H1 (cell line): Measurements from ENCODE around the gene NCOA6. TPM values are rescaled to one million over a fixed set of nuclear protein-coding genes. Genes with fewer than 3 reads are reported as not detected.

Source experiments
- CHD2 ChIP-seq: IDR thresholded peaks from 2 replicates; pipeline ENCODE4 v1.6.1; 2012; ENCODE audit warnings: low read length, improper control_type of control experiment
- polyA plus RNA-seq, 7 experiments: library from polyadenylated mRNA; depleted of rRNA in 3 of 7; stranded (reverse) in 5 of 7; unstranded in 2 of 7; fragments of >200 nt in 5 of 7; fragments of 200-250 nt in 2 of 7; gene quantifications; 1 replicate in 5 of 7; 2 replicates in 1 of 7; 4 replicates in 1 of 7; pipeline versions ENCODE4 v1.2.1 to v1.2.3, GENCODE V29; 2011 to 2013; ENCODE audit warnings: missing spikeins in 2 of 7, mixed read lengths in 2 of 7
- total RNA-seq: library from RNA; stranded (reverse); fragmentation: NEBNext Ultra II Directional; extraction: Animal tissue kit (Norgen Biotek cat#: 25700); gene quantifications from 2 replicates; pipeline ENCODE4 v1.2.1, GENCODE V29; 2021
- TF ChIP-seq, protein P1 (sequence below): IDR thresholded peaks from 2 replicates; pipeline ENCODE4 v1.6.1; 2012; ENCODE audit warnings: inconsistent platforms
- TF ChIP-seq, protein P2 (sequence below): IDR thresholded peaks from 2 replicates; pipeline ENCODE4 v1.6.1; 2011; ENCODE audit warnings: low read length, improper control_type of control experiment
- TF ChIP-seq, protein P3 (sequence below): IDR thresholded peaks from 2 replicates; pipeline ENCODE4 v1.6.1; 2011; ENCODE audit warnings: low read depth, mild to moderate bottlenecking, low read length; ENCODE audit not compliant: insufficient read depth

NCOA6 gene
- total and polyA plus RNA-seq, 2 of the 8 experiments (the other 6 are each of a cell fraction or from before 2014, with no cell fraction given) = 9.0 to 9.5 TPM

DNA sequence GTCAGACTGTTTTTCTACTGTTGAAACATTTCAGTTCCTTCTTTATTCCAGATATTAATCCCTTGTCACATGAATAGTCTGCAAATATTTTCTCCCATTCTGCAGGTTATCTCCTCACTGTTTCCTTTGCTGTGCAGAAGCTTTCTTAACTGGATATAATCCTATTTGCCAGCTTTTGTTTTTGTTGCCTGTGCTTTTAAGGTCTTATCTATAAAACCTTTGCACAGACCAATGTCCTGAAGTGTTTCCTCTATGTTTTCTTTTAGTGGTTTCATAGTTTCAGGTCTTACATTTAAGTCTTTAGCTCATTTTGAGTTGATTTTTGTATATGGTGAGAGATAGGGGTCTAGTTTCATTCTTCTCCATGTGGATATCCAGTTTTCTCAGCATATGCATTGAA lies 19.2 kb downstream of the NCOA6 start (continued):
- TF ChIP-seq, protein P1, sequence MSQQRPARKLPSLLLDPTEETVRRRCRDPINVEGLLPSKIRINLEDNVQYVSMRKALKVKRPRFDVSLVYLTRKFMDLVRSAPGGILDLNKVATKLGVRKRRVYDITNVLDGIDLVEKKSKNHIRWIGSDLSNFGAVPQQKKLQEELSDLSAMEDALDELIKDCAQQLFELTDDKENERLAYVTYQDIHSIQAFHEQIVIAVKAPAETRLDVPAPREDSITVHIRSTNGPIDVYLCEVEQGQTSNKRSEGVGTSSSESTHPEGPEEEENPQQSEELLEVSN = no peak
- TF ChIP-seq, protein P2, sequence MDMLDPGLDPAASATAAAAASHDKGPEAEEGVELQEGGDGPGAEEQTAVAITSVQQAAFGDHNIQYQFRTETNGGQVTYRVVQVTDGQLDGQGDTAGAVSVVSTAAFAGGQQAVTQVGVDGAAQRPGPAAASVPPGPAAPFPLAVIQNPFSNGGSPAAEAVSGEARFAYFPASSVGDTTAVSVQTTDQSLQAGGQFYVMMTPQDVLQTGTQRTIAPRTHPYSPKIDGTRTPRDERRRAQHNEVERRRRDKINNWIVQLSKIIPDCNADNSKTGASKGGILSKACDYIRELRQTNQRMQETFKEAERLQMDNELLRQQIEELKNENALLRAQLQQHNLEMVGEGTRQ = no peak
- TF ChIP-seq, protein P3, sequence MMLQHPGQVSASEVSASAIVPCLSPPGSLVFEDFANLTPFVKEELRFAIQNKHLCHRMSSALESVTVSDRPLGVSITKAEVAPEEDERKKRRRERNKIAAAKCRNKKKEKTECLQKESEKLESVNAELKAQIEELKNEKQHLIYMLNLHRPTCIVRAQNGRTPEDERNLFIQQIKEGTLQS = no peak
- no peak for TF ChIP-seq CHD2
- TF ChIP-seq, all 59 proteins: peak for 0
